Measurements from ENCODE around the gene AVPR2. TPM values are rescaled to one million over a fixed set of nuclear protein-coding genes. Genes with fewer than 3 reads are reported as not detected.

Gene AVPR2
- total RNA-seq, 2 donors from 2014 or later: not detected

DNA sequence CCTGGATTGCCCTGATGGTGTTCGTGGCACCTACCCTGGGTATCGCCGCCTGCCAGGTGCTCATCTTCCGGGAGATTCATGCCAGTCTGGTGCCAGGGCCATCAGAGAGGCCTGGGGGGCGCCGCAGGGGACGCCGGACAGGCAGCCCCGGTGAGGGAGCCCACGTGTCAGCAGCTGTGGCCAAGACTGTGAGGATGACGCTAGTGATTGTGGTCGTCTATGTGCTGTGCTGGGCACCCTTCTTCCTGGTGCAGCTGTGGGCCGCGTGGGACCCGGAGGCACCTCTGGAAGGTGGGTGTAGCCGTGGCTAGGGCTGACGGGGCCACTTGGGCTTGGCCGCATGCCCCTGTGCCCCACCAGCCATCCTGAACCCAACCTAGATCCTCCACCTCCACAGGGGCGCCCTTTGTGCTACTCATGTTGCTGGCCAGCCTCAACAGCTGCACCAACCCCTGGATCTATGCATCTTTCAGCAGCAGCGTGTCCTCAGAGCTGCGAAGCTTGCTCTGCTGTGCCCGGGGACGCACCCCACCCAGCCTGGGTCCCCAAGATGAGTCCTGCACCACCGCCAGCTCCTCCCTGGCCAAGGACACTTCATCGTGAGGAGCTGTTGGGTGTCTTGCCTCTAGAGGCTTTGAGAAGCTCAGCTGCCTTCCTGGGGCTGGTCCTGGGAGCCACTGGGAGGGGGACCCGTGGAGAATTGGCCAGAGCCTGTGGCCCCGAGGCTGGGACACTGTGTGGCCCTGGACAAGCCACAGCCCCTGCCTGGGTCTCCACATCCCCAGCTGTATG is 1.8 kb downstream of the AVPR2 start:
- no peaks in the 10 kb centered on the region for H3K9me3 ChIP-seq (ENCODE audit: control insufficient read depth, low read length)
- H3K4me3 Mint-ChIP-seq: no peak overlapping the region
- peak; percentile 29 for DNase-seq

GRCh38 chrX:153907456-153907855 is 3.0 kb downstream of the AVPR2 start:
- no peak overlapping the region for H3K9ac ChIP-seq (ENCODE audit: extremely low read depth, low read length, poor library complexity, severe bottlenecking)
- DNase-seq: peak; percentile 26
- no peak overlapping the region for H3K4me3 ChIP-seq (ENCODE audit: low read length)
- H3K9me3 Mint-ChIP-seq: peaks cover 61% of the 10 kb centered on the region
- peaks cover 2% of the 10 kb centered on the region for H3K36me3 Mint-ChIP-seq (ENCODE audit: low read depth)
- 91 to 93% methylated on average over 3 to 12 of the region's 12 CpGs for WGBS, 2 experiments (ENCODE audit: insufficient coverage in 1 of 2, insufficient read length in 1 of 2)
- no peak for TF ChIP-seq CTCF (conservative IDR thresholded peaks at IDR 0.05)
- no peaks in the 10 kb centered on the region for H3K9me3 ChIP-seq (ENCODE audit: control insufficient read depth, low read length)
- H3K36me3 ChIP-seq (ENCODE audit: control insufficient read depth, insufficient read depth, low read length): no peaks in the 10 kb centered on the region
- H3K4me1 Mint-ChIP-seq: peaks cover 5% of the 10 kb centered on the region
- H3K4me3 Mint-ChIP-seq: no peak overlapping the region
- no peaks in the 10 kb centered on the region for H3K27me3 Mint-ChIP-seq (ENCODE audit: insufficient read depth)
- no peaks in the 10 kb centered on the region for H3K4me1 ChIP-seq (ENCODE audit: control insufficient read depth, insufficient read depth, low read length)
- no peaks in the 10 kb centered on the region for H3K27me3 ChIP-seq (ENCODE audit: control insufficient read depth, insufficient read depth, low read length, poor library complexity, severe bottlenecking)
- H3K27ac Mint-ChIP-seq: no peak overlapping the region
- no peak overlapping the region for H3K27ac ChIP-seq (ENCODE audit: low read depth, low read length)

More for the DNA sequence above, 1.8 kb downstream of the AVPR2 start:
- H3K9me3 Mint-ChIP-seq: peaks cover 61% of the 10 kb centered on the region
- Histone ChIP-seq H3K9ac (ENCODE audit: extremely low read depth, low read length, poor library complexity, severe bottlenecking) (no peak overlapping the region), H3K27ac (ENCODE audit: low read depth, low read length) (no peak overlapping the region), H3K36me3 (ENCODE audit: control insufficient read depth, insufficient read depth, low read length) (no peaks in the 10 kb centered on the region), H3K27me3 (ENCODE audit: control insufficient read depth, insufficient read depth, low read length, poor library complexity, severe bottlenecking) (no peaks in the 10 kb centered on the region), H3K4me1 (ENCODE audit: control insufficient read depth, insufficient read depth, low read length) (no peaks in the 10 kb centered on the region), H3K4me3 (ENCODE audit: low read length) (no peak overlapping the region)
- TF ChIP-seq CTCF (conservative IDR thresholded peaks at IDR 0.05): no peak
- peaks cover 2% of the 10 kb centered on the region for H3K36me3 Mint-ChIP-seq (ENCODE audit: low read depth)
- 91 to 96% methylated on average over 8 to 27 of the region's 27 CpGs for WGBS, 2 experiments (ENCODE audit: insufficient coverage in 1 of 2, insufficient read length in 1 of 2)
- H3K27ac Mint-ChIP-seq: no peak overlapping the region
- H3K4me1 Mint-ChIP-seq: peaks cover 7% of the 10 kb centered on the region
- no peaks in the 10 kb centered on the region for H3K27me3 Mint-ChIP-seq (ENCODE audit: insufficient read depth)

DNA sequence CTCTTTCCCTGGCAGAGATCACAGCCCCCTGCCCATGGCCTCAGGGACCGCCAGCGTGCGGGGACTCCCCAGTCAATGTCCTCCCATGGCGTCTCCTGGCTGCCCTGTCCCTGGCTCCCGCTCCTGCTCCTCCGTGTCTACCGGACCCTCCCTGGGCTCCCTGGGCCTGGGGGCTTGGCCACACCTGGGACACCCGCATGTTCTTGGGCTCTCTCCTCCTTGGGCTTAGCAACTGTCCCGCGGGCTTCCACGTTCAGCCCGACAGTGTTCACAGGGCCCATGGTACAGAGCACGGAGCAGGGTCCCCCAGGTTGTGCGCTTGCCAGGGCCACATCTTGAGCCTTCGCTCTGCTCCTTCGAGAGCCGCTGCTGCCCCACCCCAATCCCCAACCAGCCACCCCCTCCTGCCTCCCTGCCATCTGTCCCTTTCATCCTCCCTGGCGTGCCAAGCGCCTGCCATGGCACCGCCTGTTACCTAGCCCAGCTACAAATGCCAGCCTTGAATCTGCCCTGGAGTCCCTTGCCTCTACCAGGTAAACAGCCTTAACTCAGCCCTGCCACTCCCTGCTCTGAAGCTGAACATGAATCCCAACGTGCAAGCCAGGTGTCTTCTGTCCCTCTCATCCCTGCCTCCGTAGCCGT is 3.9 kb downstream of the AVPR2 start:
- peaks cover 56% of the 10 kb centered on the region for H3K9me3 Mint-ChIP-seq
- peak; percentile 22 for DNase-seq
- Histone ChIP-seq H3K9me3 (ENCODE audit: control insufficient read depth, low read length) (no peaks in the 10 kb centered on the region), H3K27me3 (ENCODE audit: control insufficient read depth, insufficient read depth, low read length, poor library complexity, severe bottlenecking) (no peaks in the 10 kb centered on the region), H3K36me3 (ENCODE audit: control insufficient read depth, insufficient read depth, low read length) (no peaks in the 10 kb centered on the region), H3K4me1 (ENCODE audit: control insufficient read depth, insufficient read depth, low read length) (no peaks in the 10 kb centered on the region), H3K4me3 (ENCODE audit: low read length) (no peak overlapping the region), H3K9ac (ENCODE audit: extremely low read depth, low read length, poor library complexity, severe bottlenecking) (no peak overlapping the region), H3K27ac (ENCODE audit: low read depth, low read length) (no peak overlapping the region)
- H3K27me3 Mint-ChIP-seq (ENCODE audit: insufficient read depth): no peaks in the 10 kb centered on the region
- 95 to 98% methylated on average over 6 to 23 of the region's 23 CpGs for WGBS, 2 experiments (ENCODE audit: insufficient coverage in 1 of 2, insufficient read length in 1 of 2)
- H3K4me1 Mint-ChIP-seq: peaks cover 5% of the 10 kb centered on the region
- no peak overlapping the region for H3K4me3 Mint-ChIP-seq
- no peak for TF ChIP-seq CTCF (conservative IDR thresholded peaks at IDR 0.05)
- H3K36me3 Mint-ChIP-seq (ENCODE audit: low read depth): peaks cover 2% of the 10 kb centered on the region
- H3K27ac Mint-ChIP-seq: no peak overlapping the region

Measured in endodermal cell (in vitro differentiated cells).